HL-60 (cell line): ENCODE results near the gene SP140.

Source experiments
- CTCF ChIP-seq: IDR thresholded peaks from one replicate; pipeline ENCODE4 v1.5.1; 2011; ENCODE audit warnings: low read length, control low read depth, inconsistent platforms; ENCODE audit not compliant: insufficient read depth
- POLR2AphosphoS5 ChIP-seq: IDR thresholded peaks from 2 replicates; pipeline ENCODE4 v1.6.1; 2012; ENCODE audit warnings: low read depth

GRCh38 chr2:230230087-230230486, 4.6 kb downstream of the SP140 start:
- TF ChIP-seq CTCF: no peak
- no peak for TF ChIP-seq POLR2AphosphoS5
